ENCODE results near the gene JMJD4.

JMJD4 gene

DNA sequence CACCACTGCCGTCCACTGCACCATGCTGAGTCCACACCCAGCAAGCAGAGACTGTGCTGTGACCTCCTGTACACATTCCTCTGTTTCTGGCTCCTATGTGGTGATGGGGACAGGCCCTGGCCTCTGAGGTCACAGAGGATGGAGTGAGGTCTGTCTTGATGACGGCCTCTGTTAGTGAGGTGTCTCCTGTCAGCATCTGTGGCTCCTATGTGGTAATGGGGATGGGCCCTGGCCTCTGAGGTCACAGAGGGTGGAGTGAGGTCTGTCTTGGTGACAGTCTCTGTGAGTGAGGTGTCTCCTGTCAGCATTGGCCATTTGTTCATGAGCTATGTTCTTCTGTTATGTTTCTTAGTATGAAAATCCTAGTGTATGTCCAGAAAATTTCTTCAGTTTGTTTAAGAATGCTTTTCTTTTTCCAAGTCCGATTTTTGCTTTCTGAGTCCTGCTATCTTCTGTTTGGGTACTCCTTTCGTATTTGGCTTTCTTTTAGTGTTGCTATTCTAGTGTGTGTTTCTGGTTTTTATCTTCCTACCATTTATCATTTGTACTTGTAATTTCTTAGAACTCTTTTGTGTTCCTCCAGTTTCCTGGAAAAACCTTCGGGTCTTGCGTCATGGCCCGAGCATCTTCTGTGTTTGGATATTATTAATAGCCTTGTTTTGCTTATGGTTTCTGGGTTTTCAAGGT lies 13.5 kb upstream of the JMJD4 start:
- no peak for DNase-seq

- DNase-seq: no peak
Measured at GRCh38 chr1:227747948-227748495, 12.9 kb upstream of the JMJD4 start.

- no peak for DNase-seq
Measured at GRCh38 chr1:227747382-227747781, 12.3 kb upstream of the JMJD4 start.

GRCh38 chr1:227746676-227747075 lies 11.6 kb upstream of the JMJD4 start:
- DNase-seq: no peak

GRCh38 chr1:227745568-227746265 lies 10.6 kb upstream of the JMJD4 start:
- DNase-seq: no peak

GRCh38 chr1:227744668-227745067 lies 9.6 kb upstream of the JMJD4 start:
- no peak for DNase-seq

DNA sequence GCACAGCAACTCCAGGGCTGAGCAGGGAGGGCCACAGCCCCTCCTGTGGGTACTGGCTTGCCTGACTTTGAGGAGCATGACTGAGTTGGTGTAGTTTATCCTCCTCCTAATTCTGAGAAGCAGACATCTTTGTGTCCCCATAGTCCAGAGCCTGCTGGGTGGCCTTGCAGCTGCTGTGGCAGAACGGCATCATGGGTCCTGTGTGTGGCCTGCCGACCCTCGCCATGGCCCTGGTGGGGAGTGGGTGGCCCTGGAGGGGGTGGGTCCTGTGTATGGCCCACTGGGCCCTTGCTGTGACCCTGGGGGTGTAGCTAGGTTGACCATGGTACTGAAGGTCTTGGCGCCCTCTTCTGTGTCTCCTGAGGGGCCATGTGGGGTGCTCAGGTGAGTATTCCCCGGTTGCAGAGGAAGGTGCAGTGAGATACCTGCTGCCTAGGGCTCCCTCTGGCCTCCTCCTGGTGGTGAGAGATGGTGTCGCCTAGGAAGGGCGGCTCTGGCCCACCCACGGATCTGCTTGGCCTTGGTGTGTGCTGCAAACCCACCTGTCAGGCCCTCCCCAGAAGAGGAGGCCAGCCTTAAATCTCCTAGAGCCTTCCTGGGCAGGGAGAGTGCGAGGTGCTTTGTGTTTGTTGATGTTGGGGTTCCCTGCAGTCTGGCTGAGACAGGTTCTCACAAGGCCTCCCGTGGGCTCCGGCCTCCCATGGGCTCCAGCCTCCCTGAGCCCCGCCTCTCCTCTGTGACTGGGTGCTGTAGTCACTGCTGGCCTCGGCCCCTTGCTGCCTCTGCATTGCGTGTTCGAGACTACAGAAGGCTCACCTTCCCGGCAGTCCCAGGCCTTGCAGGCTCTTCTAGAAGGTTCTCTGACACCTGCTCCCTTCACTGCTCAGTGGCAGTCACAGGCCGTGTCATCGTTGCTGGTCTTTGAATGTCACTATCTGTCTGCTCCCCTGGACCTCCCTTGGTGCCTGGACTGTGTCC lies 7.9 kb upstream of the JMJD4 start:
- DNase-seq: no peak

DNA sequence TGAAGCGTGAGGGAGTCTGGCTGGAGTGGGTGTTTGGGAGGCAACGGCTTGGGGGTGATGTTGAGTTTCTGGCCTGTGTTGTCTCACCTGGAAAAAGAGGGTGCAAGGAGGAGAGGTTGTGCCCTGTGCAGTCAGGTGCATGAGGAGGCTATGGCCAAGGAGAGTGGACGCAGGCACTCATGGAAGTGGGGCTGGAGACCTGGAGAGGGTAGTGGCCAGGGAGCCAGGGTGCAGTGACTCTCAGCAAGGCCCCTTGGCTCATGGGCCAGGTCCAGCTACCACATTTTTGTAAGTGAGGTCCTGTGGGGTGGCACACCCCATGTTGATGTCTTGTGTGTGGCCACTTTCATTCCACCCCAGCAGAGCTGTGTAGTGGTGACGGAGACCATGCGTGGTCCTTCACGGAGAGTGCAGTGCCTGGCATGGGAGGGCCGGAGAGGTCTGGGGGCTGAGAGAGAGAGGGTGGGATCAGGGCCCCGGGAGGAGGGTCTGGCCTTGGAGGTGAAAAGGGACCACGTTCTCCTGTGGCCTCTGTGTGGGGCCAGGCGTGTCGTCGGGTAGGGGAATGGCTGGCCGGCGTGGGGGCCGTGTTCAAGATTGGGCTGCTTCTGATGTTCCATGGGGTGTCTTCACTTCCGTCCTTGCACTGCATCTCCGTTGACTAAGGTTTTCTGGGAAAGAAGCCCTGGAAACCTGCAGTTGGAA lies 6.2 kb upstream of the JMJD4 start:
- DNase-seq: no peak

GRCh38 chr1:227740401-227740960 lies 5.4 kb upstream of the JMJD4 start:
- no peak for DNase-seq

- DNase-seq: no peak
Measured at GRCh38 chr1:227739636-227740035, 4.5 kb upstream of the JMJD4 start.

GRCh38 chr1:227738820-227739219 lies 3.7 kb upstream of the JMJD4 start:
- DNase-seq: no peak

DNA sequence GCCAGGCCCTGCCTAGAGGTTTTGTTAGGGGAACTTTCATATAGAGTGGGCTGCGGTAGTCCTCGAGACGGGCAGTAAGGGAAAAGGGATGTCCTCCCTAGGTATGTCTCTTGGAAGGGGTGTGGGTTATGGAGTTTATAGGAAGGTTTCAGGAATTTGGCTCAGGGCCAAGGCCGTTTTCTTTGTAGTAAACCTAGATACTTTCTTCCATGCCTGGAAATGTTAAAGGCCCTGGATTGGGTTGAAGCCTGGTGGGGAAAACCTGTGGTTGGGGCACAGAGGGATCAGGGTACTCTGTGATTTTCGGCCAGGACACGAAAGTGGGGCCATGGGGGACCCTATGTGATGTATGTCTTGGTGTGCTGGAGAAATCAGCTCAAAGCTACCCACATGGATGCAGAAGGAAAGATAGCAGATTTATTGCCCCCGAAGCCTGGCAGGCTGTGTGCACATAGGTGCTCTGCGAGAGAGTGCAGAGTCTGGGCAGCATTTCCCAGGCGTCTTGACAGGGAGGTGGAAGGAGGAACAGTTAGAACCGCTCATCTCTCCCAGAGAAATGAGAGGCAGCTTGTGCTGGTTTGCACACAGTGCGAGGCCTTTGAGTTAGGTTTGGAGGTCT lies 1.8 kb upstream of the JMJD4 start:
- DNase-seq: no peak

DNA sequence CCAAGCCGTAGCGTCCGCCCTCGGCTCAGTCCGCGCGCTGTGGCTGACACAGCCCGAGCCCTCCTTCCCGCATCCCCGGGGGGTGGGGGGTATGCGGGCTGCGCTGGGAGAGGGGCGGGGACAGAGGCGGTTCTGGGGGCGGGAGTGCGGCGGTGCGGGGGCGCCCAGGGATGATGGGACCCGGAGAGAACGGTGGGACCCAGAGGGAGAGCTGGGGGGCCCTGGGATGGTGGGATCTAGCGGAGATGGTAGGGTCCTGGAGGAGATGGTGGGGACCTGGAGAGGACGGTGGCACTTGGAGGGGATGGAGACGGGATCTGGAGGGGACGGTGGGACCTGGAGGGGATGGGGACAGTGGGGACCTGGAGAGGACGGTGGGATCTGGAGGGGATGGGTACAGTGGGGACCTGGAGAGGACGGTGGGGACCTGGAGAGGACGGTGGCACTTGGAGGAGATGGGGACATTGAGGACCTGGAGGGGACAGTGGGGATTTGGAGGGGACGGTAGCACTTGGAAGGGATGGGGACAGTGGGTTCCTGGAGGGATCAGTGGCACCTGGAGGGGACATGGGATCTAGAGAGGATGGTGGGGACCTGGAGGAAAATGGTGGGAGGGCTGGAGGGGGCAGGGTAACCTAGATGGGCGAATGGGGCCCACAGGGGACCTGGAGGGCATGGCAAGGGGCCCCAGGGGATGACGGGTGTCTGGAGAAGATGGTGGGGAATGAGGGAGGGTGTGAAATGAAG lies 610 bp upstream of the JMJD4 start:
- DNase-seq: no peak

DNA sequence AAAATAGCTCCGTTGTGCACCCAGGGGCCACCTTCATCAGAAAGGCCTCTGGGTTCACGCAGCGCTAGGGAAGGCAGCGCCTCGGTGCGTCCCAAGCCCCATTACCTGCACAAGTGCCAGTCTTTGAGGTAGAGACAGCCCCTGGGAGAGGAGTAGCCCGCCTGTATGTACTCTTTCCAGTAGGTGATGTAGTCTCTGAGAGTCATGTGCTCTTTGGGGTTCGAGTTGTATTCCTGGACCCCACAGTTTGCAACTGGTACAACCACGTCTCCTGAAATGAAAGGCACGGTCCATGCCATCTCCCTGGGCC lies 601 bp downstream of the JMJD4 start:
- no peak for DNase-seq

DNA sequence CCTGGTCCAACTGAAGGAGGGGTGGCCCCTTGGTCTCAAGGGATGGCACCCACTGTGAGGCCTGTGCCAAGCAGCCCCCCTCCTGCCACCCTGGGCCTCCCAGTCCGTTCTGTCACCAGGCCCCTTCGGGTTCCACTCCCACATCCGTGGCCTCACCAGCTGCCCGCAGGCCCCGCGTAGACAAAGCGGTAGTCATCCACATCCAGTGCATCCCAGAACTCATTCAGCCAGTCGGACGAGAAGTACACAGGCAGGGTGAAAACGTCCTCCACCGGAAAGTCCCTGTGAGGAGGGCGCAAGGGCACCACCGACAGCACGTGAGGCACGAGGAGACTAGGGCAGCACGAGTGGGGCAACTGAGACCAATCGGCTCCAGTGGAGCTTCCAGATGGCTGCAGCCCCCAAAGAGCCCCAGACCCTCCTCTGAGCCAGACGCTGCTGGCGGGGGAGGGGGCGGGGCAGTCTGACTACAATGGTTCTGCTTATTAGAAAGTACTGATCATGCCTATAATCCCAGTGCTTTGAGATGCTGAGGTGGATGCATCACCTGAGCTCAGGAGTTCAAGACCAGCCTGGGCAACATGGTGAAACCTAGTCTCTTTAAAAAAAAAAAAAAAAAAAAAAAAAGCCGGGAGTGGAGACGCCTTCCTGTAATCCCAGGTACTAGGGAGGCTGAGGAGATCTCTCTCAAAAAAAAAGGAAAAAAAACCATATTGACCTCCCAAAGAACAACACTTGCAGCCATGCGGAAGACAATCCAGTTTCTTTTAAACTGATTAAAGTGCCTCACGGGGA lies 1.2 kb downstream of the JMJD4 start:
- DNase-seq: no peak

DNA sequence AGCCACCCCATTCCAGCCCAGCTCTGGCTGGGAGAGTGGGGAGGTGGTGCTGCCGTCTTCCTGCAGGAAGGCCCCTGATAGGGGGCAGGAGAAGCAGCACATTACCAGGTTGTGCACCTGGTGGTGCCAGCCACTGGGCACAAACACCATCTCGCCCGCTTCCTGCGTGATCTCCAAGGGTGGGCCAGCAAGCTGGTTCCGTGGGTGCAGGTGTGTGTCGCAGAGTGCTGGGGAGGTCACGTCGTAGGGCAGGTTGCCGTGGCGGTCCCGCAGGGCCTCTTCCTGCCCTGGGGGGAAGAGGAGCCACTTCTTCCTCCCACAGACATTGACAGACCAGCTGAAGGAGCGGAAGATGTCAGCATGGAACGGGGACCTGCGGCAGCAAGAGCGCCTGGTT lies 1.8 kb downstream of the JMJD4 start:
- no peak for DNase-seq

DNA sequence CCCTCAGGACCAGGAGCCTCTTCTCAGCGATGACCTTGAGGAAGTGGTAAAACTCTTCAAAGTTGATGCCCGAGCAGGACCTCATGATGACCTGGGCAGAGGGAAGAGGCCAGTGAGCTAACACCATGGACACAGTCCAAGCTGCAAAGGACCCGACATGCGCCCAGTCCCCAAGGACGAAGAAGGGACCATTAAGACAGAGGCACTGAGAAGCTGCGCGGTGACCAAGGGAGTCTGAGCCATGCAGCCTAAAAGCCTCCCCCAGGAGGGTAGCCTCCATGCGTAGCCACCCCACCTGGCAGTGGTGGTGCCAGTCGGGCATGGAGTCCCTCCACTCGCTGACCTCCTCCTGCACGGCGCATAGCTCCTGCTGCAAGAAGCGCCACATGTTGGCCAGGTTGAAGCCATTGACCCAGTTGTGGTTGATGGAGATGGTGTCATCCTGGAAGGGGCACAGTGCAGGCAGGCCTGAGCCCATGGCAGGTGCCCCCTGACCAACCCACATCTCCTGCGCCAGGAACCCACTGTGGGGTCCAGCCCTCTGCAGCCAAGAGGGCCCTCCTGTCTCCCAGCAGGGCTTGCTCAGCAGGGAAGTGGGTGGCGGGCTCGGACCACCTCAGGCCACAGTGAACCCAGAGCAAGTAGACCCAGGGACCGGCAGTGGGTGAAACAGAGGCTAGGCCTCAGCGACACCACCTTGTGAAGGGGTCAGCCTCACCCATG lies 2.4 kb downstream of the JMJD4 start:
- no peak for DNase-seq

GRCh38 chr1:227731696-227732585 lies 3.2 kb downstream of the JMJD4 start:
- DNase-seq: no peak

GRCh38 chr1:227731241-227731677 lies 3.8 kb downstream of the JMJD4 start:
- no peak for DNase-seq

Data from NCI-H187 treated with DMSO at 0.1 percent for 48 hours (cell line).